ENCODE measurements around the gene CACNB3. TPM values are rescaled to one million over a fixed set of nuclear protein-coding genes. Genes with fewer than 3 reads are reported as not detected.
A peak's percentile ranks its signal among the peaks of the same experiment; 100 is the strongest.

Gene CACNB3
- total and polyA plus RNA-seq, 8 donors, result 26.4 to 42.5 (median 38.4) TPM

DNA sequence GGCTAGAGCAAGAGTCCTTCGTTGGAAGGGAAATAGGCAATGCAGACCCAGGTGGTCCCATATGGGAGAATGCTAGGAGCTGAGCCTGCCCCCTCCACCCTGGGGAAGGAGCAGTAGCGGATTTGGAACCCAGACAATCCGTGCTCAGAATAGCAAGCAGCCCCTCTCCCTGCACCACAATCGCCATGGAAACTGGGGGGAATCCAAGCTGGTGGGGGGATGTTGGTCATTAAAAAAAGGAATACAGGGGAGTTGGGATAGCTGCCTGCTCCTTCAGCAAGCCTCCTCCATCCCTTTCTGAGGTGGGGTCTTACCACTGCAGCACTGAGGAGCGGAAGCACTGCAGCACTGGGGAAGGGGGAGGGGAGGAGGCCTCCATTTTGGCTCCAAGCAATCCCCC, 44.5 kb downstream of the CACNB3 start:
- no peaks in the 10 kb centered on the region for H3K9me3 ChIP-seq
- peaks cover 0 to 30% of the 10 kb centered on the region in 2 donors for H3K27me3 ChIP-seq
- H3K27ac ChIP-seq, result no peak overlapping the region
- DNase-seq (no peak), ATAC-seq (no peak)
- H3K4me1 ChIP-seq, result peaks cover 3 to 22% of the 10 kb centered on the region in 2 donors
- no peak for TF ChIP-seq CTCF (IDR thresholded peaks at IDR 0.05)
- H3K4me3 ChIP-seq, result no peak overlapping the region
- intact Hi-C loops (cut with DNase I), result no loop called here
- H3K36me3 ChIP-seq, result peaks cover 0 to 14% of the 10 kb centered on the region in 2 donors

GRCh38 chr12:48863291-48863690, 45.0 kb downstream of the CACNB3 start:
- Histone ChIP-seq H3K4me1 (peaks cover 3 to 22% of the 10 kb centered on the region in 2 donors), H3K36me3 (peaks cover 0 to 9% of the 10 kb centered on the region in 2 donors), H3K9me3 (no peaks in the 10 kb centered on the region), H3K27me3 (peaks cover 0 to 30% of the 10 kb centered on the region in 2 donors), H3K27ac (no peak overlapping the region), H3K4me3 (no peak overlapping the region)
- intact Hi-C loops (cut with DNase I), result no loop called here
- DNase-seq, result no peak
- no peak for TF ChIP-seq CTCF (IDR thresholded peaks at IDR 0.05)
- ATAC-seq, result no peak

- H3K4me1 ChIP-seq, result peaks cover 3 to 22% of the 10 kb centered on the region in 2 donors
- no peak for TF ChIP-seq CTCF (IDR thresholded peaks at IDR 0.05)
- peaks cover 0 to 30% of the 10 kb centered on the region in 2 donors for H3K27me3 ChIP-seq
- peak within 1 kb of the TSS; percentile 60 to 66 for H3K4me3 ChIP-seq
- intact Hi-C loops (cut with DNase I), result no loop called here
- H3K36me3 ChIP-seq, result peaks cover 0 to 9% of the 10 kb centered on the region in 2 donors
- no peaks in the 10 kb centered on the region for H3K9me3 ChIP-seq
- H3K27ac ChIP-seq, result peak within 1 kb of the TSS; percentile 19 to 33
- peak; percentile 82 to 91 (median 86) for DNase-seq
- peak; percentile 94 for ATAC-seq
Observed at GRCh38 chr12:48865281-48866051, 47.2 kb downstream of the CACNB3 start, which contains the start of gene RND1. TSS of gene RND1 (minus strand) at chr12:48865870. CDS start at chr12:48865767, 103 bp downstream.

DNA sequence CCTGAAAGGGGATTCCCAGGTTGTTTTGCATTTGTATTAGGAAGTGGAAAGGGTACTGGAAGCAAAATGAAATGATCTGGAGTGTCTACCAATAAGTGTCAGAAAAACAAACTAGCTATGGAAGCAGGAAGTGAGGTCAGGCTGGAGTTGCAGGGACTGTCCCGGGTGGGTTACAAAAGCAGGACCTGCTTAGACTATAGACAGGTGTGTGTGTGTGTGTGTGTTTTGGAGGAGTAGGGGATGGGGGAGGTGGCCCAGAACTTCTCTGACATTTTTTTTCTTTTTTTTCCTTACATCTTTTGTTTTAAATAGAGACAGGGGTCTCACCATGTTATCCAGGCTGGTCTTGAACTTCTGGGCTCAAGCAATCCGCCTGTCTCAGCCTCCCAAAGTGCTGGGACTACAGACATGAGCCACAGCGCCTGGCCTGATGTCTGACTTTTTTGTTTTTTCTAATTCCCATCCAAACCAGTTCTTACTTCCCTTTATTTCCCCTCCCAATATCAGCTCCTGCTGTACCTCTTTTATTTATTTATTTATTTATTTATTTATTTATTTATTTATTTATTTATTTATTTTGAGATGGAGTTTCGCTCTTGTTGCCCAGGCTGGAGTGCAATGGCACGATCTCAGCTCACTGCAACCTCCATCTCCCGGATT, 47.9 kb downstream of the CACNB3 start:
- Histone ChIP-seq H3K36me3 (peaks cover 0 to 8% of the 10 kb centered on the region in 2 donors), H3K27ac (peak overlapping the region; percentile 19 to 33), H3K4me1 (peaks cover 3 to 22% of the 10 kb centered on the region in 2 donors), H3K4me3 (peak overlapping the region in 1 of 2 donors; percentile 60), H3K27me3 (peaks cover 0 to 30% of the 10 kb centered on the region in 2 donors), H3K9me3 (no peaks in the 10 kb centered on the region)
- DNase-seq (no peak), ATAC-seq (peak; percentile 22)
- intact Hi-C loops (cut with DNase I), result no loop called here
- TF ChIP-seq CTCF (IDR thresholded peaks at IDR 0.05), result no peak

DNA sequence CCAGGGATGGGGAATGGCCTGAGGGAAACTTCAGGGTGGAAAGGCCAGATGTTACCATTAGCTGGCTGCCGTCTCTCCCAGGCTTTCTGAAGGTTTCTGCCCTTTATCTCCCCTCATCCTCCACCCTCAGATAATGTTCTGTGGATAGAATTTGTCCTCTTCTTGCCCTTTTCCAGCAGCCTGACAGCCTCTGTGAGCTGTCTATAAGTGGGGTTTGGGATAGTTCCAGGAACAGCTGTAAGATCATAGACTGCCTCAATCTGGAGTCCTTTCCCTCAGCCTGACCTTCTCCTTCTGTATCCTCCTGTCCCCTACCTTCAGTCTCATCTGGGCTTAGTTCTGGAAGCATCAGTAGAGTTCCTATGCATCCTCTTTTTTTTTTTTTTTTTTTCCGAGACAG, 50.2 kb downstream of the CACNB3 start:
- Histone ChIP-seq H3K27ac (no peak overlapping the region), H3K4me3 (no peak overlapping the region), H3K9me3 (no peaks in the 10 kb centered on the region), H3K36me3 (no peaks in the 10 kb centered on the region), H3K4me1 (peaks cover 3 to 22% of the 10 kb centered on the region in 2 donors), H3K27me3 (peaks cover 0 to 24% of the 10 kb centered on the region in 2 donors)
- ATAC-seq (no peak), DNase-seq (peak in 1 of 4 donors; percentile 17)
- intact Hi-C loops (cut with DNase I), result no loop called here
- TF ChIP-seq CTCF (IDR thresholded peaks at IDR 0.05), result no peak

Data from left lung (tissue), 10 donors.